Activated CD8-positive, alpha-beta T cell treated with anti-CD3 and anti-CD28 coated beads for 36 hours (primary cell): ENCODE results near the gene CORO1C. TPM values are rescaled to one million over a fixed set of nuclear protein-coding genes. Genes with fewer than 3 reads are reported as not detected.

Source experiments
- ATAC-seq: fragments of 200-7000 bp; cut with Tn5 transposase; one replicate; pipeline ENCODE4 v1.10.0; 2021; ENCODE audit warnings: mild to moderate bottlenecking, moderate library complexity
- CTCF ChIA-PET: fragments of 350-600 bp; sonication (Branson Sonifier 250); formaldehyde crosslinking; loops from one replicate; lab custom pipeline; 2021; ENCODE audit warnings: antibody characterized with exemption; lab: Charles Lee
- POLR2A ChIA-PET: fragments of 350-600 bp; sonication (Branson Sonifier 250); formaldehyde crosslinking; loops from one replicate; lab custom pipeline; 2021; ENCODE audit warnings: antibody characterized with exemption; lab: Charles Lee
- DNase-seq: peaks from one replicate; pipeline ENCODE4 v3.0.0-alpha.2; 2020
- H3K27ac Mint-ChIP-seq: one replicate; pipeline ENCODE4 v1.8.0; 2021; ENCODE audit warnings: mild to moderate bottlenecking, mixed read lengths
- H3K27me3 Mint-ChIP-seq: one replicate; pipeline ENCODE4 v1.8.0; 2021; ENCODE audit warnings: mixed read lengths
- H3K36me3 Mint-ChIP-seq: one replicate; pipeline ENCODE4 v1.8.0; 2021; ENCODE audit warnings: low read depth, mixed read lengths
- H3K4me1 Mint-ChIP-seq: one replicate; pipeline ENCODE4 v1.8.0; 2021; ENCODE audit warnings: low read depth, mixed read lengths
- H3K4me3 Mint-ChIP-seq: one replicate; pipeline ENCODE4 v1.8.0; 2021; ENCODE audit warnings: mild to moderate bottlenecking, moderate library complexity, mixed read lengths
- H3K9me3 Mint-ChIP-seq: one replicate; pipeline ENCODE4 v1.8.0; 2021; ENCODE audit warnings: mixed read lengths
- intact Hi-C: fragments of 100-400 bp; cut with micrococcal nuclease; formaldehyde crosslinking; loops from one replicate; pipeline ENCODE4 v1.10.0; 2022
- total RNA-seq, 2 experiments: library from RNA; stranded (reverse); gene quantifications; one replicate each; pipeline ENCODE4 v1.2.3, GENCODE V29; 2021
- TF ChIP-seq, protein P1 (sequence below): fragments of 200-600 bp; IDR thresholded peaks from one replicate; pipeline ENCODE4 v1.8.0; 2022; ENCODE audit warnings: antibody characterized with exemption, mild to moderate bottlenecking

CORO1C gene
- total RNA-seq, 2 experiments from 2014 or later, result 90.1 to 98.9 TPM

DNA sequence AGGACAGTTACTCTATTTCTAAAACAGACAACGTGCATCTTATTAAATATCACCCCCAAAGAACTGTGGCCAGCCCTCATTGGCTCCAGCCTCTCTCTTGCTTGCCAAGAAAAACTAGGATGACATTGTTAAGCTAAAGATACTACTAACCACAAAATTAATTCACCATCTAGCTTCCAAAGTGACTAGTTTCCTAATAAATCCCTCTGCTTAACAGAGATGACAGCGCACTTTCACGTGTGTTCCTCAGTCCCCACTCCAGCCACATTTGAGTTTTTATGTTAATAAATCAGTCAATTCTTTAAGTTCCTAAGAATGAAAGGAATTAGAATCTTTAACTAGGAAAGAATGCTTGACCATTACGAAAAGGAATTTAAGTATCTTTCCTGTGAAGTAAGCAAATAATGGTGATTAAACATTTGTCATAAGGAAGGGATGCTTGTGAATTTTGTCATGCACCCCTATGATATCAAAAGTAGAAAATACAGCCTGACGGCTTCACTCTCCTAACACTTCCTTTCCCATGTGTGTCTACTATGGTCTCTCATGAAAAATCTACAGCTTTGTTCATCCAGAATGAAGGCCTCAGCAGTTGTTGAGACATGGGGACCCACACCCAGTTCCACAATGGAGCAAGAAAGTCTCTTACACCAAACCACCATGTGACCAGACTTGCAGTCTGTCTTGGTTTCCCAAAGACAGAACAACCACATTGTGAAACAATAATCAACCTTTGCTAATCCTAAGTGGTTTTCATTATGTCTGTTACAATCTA is 8.1 kb downstream of the CORO1C start:
- ATAC-seq (no peak), DNase-seq (no peak)
- ChIA-PET CTCF (interaction anchor here (2.3 kb wide), 1 partner anchor 58 kb away, joined by 7 read pairs; no protein-coding TSS in a partner anchor), POLR2A (interaction anchor here (0.9 kb wide), 1 partner anchor 32 kb away, joined by 3 read pairs; no protein-coding TSS in a partner anchor)
- intact Hi-C loops, result no loop called here
- TF ChIP-seq, protein P1, sequence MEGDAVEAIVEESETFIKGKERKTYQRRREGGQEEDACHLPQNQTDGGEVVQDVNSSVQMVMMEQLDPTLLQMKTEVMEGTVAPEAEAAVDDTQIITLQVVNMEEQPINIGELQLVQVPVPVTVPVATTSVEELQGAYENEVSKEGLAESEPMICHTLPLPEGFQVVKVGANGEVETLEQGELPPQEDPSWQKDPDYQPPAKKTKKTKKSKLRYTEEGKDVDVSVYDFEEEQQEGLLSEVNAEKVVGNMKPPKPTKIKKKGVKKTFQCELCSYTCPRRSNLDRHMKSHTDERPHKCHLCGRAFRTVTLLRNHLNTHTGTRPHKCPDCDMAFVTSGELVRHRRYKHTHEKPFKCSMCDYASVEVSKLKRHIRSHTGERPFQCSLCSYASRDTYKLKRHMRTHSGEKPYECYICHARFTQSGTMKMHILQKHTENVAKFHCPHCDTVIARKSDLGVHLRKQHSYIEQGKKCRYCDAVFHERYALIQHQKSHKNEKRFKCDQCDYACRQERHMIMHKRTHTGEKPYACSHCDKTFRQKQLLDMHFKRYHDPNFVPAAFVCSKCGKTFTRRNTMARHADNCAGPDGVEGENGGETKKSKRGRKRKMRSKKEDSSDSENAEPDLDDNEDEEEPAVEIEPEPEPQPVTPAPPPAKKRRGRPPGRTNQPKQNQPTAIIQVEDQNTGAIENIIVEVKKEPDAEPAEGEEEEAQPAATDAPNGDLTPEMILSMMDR, result no peak
- H3K4me1 Mint-ChIP-seq, result peaks cover 29% of the 10 kb centered on the region
- no peak overlapping the region for H3K27ac Mint-ChIP-seq
- no peak overlapping the region for H3K4me3 Mint-ChIP-seq
- no peaks in the 10 kb centered on the region for H3K36me3 Mint-ChIP-seq
- no peaks in the 10 kb centered on the region for H3K27me3 Mint-ChIP-seq
- no peaks in the 10 kb centered on the region for H3K9me3 Mint-ChIP-seq

DNA sequence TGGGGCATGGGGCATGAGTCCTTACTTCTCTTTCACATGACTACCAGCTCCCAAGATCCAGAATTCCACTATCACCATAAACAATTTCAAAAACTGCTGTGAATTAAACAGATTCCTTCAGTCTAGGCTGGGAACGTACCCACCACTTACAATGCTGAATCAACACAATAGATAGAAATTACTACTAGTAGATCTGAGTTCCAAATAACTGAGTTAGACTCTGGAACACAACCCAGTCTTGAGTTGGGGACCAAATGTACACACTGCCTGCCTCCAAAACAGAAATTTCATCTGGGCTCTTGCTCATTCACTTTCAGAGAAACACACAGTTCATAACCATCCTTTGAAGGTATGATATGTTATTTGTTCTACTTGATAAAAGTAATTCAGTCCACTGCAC is 8.9 kb downstream of the CORO1C start:
- ATAC-seq (no peak), DNase-seq (no peak)
- ChIA-PET CTCF (interaction anchor here (2.3 kb wide), 1 partner anchor 57 kb away, joined by 7 read pairs; no protein-coding TSS in a partner anchor), POLR2A (interaction anchor here (0.9 kb wide), 1 partner anchor 32 kb away, joined by 3 read pairs; no protein-coding TSS in a partner anchor)
- no peaks in the 10 kb centered on the region for H3K9me3 Mint-ChIP-seq
- H3K36me3 Mint-ChIP-seq, result no peaks in the 10 kb centered on the region
- H3K27ac Mint-ChIP-seq, result no peak overlapping the region
- no peak overlapping the region for H3K4me3 Mint-ChIP-seq
- intact Hi-C loops, result no loop called here
- TF ChIP-seq, protein P1, result no peak
- no peaks in the 10 kb centered on the region for H3K27me3 Mint-ChIP-seq
- peaks cover 27% of the 10 kb centered on the region for H3K4me1 Mint-ChIP-seq

DNA sequence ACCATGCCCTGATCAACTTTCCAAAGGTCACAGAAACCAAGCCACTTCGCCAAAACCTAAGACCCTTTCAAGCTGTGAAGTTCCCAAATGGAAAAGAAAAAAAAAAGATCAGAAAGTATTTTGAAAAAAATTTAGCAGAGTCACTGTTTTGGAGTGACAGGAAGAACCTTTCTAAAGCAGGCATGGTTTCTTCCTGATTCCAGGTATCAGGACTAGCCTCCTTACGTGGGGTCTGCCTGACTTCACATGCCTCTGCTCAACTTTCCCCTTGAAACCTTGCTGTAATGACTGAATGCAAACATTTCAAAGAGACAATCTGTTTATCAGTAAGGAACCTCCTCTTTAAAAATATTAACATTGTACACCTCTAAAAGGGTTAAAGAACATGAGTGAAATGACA is 9.5 kb downstream of the CORO1C start:
- no peaks in the 10 kb centered on the region for H3K9me3 Mint-ChIP-seq
- no peak overlapping the region for H3K4me3 Mint-ChIP-seq
- TF ChIP-seq, protein P1, result no peak
- CTCF ChIA-PET, result no interaction called here
- DNase-seq, result no peak
- no peaks in the 10 kb centered on the region for H3K27me3 Mint-ChIP-seq
- peaks cover 27% of the 10 kb centered on the region for H3K4me1 Mint-ChIP-seq
- H3K36me3 Mint-ChIP-seq, result peaks cover 1% of the 10 kb centered on the region
- POLR2A ChIA-PET, result no interaction called here
- intact Hi-C loops, result no loop called here
- ATAC-seq, result no peak
- H3K27ac Mint-ChIP-seq, result no peak overlapping the region

DNA sequence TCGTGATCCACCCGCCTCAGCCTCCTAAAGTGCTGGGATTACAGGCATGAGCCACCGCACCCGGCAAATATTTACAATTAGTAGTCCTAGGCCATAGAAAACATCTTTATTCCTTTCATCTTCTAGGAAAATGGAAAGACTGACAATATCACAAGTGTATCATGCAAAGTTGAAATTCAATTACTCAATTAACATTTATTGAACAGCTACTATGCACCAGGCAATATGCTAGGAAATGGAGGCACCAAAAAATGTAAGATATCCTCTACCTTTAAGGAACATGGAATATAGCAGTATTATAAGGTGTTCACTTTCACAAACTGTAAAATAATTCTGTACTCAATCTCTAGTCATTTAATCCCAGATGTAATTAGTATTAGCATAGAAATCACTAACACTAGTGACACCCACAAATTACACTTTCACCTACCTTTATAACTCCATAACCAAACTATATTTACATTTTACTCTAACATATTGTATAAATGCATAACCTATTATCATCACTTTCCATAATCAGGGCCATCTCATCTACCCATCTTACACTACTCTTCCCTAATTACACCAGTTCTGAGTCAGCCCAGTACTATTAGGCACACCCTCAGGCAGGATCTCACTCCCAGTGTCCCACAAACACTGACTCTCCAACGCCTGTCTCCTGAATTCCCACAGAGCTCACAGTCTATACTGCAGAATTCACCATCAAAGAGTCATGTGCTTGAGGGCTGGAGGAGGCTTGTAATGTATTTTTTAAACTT is 10.4 kb downstream of the CORO1C start:
- ChIA-PET POLR2A (no interaction called here), CTCF (no interaction called here)
- TF ChIP-seq, protein P1, result no peak
- no peak overlapping the region for H3K27ac Mint-ChIP-seq
- ATAC-seq (no peak), DNase-seq (no peak)
- H3K27me3 Mint-ChIP-seq, result no peaks in the 10 kb centered on the region
- intact Hi-C loops, result no loop called here
- peaks cover 27% of the 10 kb centered on the region for H3K4me1 Mint-ChIP-seq
- H3K9me3 Mint-ChIP-seq, result no peaks in the 10 kb centered on the region
- peaks cover 2% of the 10 kb centered on the region for H3K36me3 Mint-ChIP-seq
- H3K4me3 Mint-ChIP-seq, result no peak overlapping the region
